GM12872 (cell line): Measurements from ENCODE around the gene FAM168B.

Experiments
- CTCF ChIP-seq: IDR thresholded peaks from 3 replicates; pipeline ENCODE4 v1.5.1; 2011; ENCODE audit warnings: low read depth, mild to moderate bottlenecking, low read length, moderate library complexity; ENCODE audit not compliant: insufficient read depth

Gene FAM168B

GRCh38 chr2:131048641-131049040 lies 44.6 kb downstream of the FAM168B start:
- no peak for TF ChIP-seq CTCF

- TF ChIP-seq CTCF, result no peak
Observed at GRCh38 chr2:131047920-131048560, 45.2 kb downstream of the FAM168B start.

GRCh38 chr2:131046918-131047652 lies 46.2 kb downstream of the FAM168B start:
- TF ChIP-seq CTCF, result no peak

GRCh38 chr2:131046028-131046917 lies 47.0 kb downstream of the FAM168B start:
- TF ChIP-seq CTCF, result no peak

- TF ChIP-seq CTCF, result no peak
Observed at GRCh38 chr2:131045286-131046027, 47.8 kb downstream of the FAM168B start.

GRCh38 chr2:131044757-131045150 lies 48.5 kb downstream of the FAM168B start:
- no peak for TF ChIP-seq CTCF
